HEK293 (cell line): ENCODE results near the gene NFATC1.

ENCODE experiments used
- HOXA7 ChIP-seq: sonication (generic); formaldehyde crosslinking; IDR thresholded peaks from 2 replicates; pipeline ENCODE4 v1.8.1; 2022; ENCODE audit warnings: missing genetic modification reagents, borderline replicate concordance
- YY1 ChIP-seq: fragments of 450-650 bp; formaldehyde crosslinking; IDR thresholded peaks from 2 replicates; pipeline ENCODE4 v1.5.1; 2018; ENCODE audit warnings: missing biosample characterization, missing genetic modification characterization
- ZNF114 ChIP-seq: fragments of 450-650 bp; formaldehyde crosslinking; IDR thresholded peaks from 2 replicates; pipeline ENCODE4 v1.5.0; 2017; ENCODE audit warnings: missing biosample characterization, missing genetic modification characterization
- ZNF157 ChIP-seq: fragments of 450-650 bp; formaldehyde crosslinking; IDR thresholded peaks from 2 replicates; pipeline ENCODE4 v1.5.1; 2016; ENCODE audit warnings: missing biosample characterization, missing genetic modification characterization
- ZNF23 ChIP-seq: fragments of 450-650 bp; formaldehyde crosslinking; IDR thresholded peaks from 2 replicates; pipeline ENCODE4 v1.5.1; 2016; ENCODE audit warnings: missing biosample characterization, missing genetic modification characterization, borderline replicate concordance
- ZNF48 ChIP-seq: fragments of 450-650 bp; formaldehyde crosslinking; IDR thresholded peaks from 2 replicates; pipeline ENCODE4 v1.5.1; 2016; ENCODE audit warnings: missing biosample characterization, missing genetic modification characterization
- ZNF621 ChIP-seq: fragments of 450-650 bp; formaldehyde crosslinking; IDR thresholded peaks from 2 replicates; pipeline ENCODE4 v1.5.1; 2017; ENCODE audit warnings: missing biosample characterization, missing genetic modification characterization
- ZNF677 ChIP-seq: fragments of 450-650 bp; IDR thresholded peaks from 2 replicates; pipeline ENCODE4 v1.5.0; 2018; ENCODE audit warnings: missing biosample characterization, mild to moderate bottlenecking, missing genetic modification characterization, moderate library complexity
- TF ChIP-seq, protein P1 (sequence below): fragments of 450-650 bp; formaldehyde crosslinking; IDR thresholded peaks from 2 replicates; pipeline ENCODE4 v1.5.1; 2016; ENCODE audit warnings: missing biosample characterization, missing genetic modification characterization, borderline replicate concordance
- TF ChIP-seq, protein P2 (sequence below): fragments of 450-650 bp; formaldehyde crosslinking; IDR thresholded peaks from 2 replicates; pipeline ENCODE4 v1.5.1; 2016; ENCODE audit warnings: missing biosample characterization, missing genetic modification characterization
- TF ChIP-seq, protein P3 (sequence below): fragments of 450-650 bp; formaldehyde crosslinking; IDR thresholded peaks from 2 replicates; pipeline ENCODE4 v1.5.1; 2016; ENCODE audit warnings: missing biosample characterization, missing genetic modification characterization
- TF ChIP-seq, protein P4 (sequence below): fragments of 450-650 bp; formaldehyde crosslinking; IDR thresholded peaks from 2 replicates; pipeline ENCODE4 v1.5.1; 2016; ENCODE audit warnings: missing biosample characterization, missing genetic modification characterization

DNA sequence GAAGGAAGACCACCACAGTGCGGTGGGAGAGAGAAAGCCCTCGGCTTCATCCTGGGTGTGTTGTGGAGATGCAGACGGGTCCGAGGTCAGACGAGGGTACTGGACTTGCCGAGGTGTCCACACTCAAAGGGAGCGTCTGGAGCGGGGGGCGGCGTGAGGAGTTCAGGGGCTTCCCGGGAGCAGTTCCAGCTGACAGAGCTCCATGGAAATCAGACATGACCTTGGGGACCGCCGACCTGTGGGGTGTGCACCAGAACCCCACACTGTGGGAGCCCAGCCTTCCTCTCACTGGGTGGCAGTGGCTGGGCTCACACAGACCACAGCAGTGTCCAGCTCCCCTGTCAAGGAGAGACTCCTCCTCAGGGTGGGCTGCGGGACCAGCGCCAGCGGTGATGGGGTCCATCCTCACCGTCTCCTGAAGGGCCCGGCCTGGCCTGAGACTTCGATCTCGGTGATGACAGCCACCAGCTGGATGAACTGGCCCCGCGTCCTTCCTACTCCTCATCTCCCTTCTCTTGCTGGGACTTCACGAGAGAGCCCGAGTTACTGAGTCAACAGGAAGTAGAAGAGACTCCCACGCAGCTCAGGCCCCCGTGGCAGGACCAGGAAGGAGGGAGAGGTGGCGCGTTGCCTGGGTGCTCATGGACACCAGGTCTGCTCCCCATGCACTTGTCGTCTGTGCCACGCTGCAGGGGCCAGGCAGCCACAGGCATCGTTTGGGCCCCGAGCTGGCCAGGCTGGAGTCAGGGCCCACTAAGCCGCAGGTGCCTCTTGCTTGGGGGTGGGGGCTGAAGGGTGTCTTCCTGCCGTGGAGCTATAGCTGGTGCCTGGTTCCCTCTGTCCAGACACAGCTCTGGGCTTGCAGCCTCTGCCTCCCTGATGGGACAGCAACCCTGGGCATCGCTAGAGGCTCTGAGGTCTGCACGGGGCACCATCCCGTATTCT is 182.0 kb downstream of the NFATC1 start:
- no peak for TF ChIP-seq ZNF48 (tag by site-specific recombination)
- no peak for TF ChIP-seq YY1 (tag by site-specific recombination)
- TF ChIP-seq ZNF621 (tag by site-specific recombination) = no peak
- TF ChIP-seq, protein P1, sequence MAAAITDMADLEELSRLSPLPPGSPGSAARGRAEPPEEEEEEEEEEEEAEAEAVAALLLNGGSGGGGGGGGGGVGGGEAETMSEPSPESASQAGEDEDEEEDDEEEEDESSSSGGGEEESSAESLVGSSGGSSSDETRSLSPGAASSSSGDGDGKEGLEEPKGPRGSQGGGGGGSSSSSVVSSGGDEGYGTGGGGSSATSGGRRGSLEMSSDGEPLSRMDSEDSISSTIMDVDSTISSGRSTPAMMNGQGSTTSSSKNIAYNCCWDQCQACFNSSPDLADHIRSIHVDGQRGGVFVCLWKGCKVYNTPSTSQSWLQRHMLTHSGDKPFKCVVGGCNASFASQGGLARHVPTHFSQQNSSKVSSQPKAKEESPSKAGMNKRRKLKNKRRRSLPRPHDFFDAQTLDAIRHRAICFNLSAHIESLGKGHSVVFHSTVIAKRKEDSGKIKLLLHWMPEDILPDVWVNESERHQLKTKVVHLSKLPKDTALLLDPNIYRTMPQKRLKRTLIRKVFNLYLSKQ (tag by site-specific recombination) = no peak
- TF ChIP-seq, protein P2, sequence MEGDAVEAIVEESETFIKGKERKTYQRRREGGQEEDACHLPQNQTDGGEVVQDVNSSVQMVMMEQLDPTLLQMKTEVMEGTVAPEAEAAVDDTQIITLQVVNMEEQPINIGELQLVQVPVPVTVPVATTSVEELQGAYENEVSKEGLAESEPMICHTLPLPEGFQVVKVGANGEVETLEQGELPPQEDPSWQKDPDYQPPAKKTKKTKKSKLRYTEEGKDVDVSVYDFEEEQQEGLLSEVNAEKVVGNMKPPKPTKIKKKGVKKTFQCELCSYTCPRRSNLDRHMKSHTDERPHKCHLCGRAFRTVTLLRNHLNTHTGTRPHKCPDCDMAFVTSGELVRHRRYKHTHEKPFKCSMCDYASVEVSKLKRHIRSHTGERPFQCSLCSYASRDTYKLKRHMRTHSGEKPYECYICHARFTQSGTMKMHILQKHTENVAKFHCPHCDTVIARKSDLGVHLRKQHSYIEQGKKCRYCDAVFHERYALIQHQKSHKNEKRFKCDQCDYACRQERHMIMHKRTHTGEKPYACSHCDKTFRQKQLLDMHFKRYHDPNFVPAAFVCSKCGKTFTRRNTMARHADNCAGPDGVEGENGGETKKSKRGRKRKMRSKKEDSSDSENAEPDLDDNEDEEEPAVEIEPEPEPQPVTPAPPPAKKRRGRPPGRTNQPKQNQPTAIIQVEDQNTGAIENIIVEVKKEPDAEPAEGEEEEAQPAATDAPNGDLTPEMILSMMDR (tag by site-specific recombination) = no peak
- TF ChIP-seq ZNF23 = no peak
- TF ChIP-seq, protein P3, sequence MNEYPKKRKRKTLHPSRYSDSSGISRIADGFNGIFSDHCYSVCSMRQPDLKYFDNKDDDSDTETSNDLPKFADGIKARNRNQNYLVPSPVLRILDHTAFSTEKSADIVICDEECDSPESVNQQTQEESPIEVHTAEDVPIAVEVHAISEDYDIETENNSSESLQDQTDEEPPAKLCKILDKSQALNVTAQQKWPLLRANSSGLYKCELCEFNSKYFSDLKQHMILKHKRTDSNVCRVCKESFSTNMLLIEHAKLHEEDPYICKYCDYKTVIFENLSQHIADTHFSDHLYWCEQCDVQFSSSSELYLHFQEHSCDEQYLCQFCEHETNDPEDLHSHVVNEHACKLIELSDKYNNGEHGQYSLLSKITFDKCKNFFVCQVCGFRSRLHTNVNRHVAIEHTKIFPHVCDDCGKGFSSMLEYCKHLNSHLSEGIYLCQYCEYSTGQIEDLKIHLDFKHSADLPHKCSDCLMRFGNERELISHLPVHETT (tag by site-specific recombination) = no peak
- no peak for TF ChIP-seq ZNF114 (tag by site-specific recombination)
- no peak for TF ChIP-seq ZNF157
- TF ChIP-seq, protein P4, sequence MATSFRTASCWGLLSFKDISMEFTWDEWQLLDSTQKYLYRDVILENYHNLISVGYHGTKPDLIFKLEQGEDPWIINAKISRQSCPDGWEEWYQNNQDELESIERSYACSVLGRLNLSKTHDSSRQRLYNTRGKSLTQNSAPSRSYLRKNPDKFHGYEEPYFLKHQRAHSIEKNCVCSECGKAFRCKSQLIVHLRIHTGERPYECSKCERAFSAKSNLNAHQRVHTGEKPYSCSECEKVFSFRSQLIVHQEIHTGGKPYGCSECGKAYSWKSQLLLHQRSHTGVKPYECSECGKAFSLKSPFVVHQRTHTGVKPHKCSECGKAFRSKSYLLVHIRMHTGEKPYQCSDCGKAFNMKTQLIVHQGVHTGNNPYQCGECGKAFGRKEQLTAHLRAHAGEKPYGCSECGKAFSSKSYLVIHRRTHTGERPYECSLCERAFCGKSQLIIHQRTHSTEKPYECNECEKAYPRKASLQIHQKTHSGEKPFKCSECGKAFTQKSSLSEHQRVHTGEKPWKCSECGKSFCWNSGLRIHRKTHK = no peak
- no peak for TF ChIP-seq ZNF677 (tag by site-specific recombination)
- no peak for TF ChIP-seq HOXA7 (CRISPR knock-in tag)
